Midbrain (tissue), 1 donor: ENCODE data around the gene EVA1C.
A peak's percentile ranks its signal among the peaks of the same experiment; 100 is the strongest.
"Not testable (repeated sequence)": the region's sequence is repeated elsewhere in the genome, so short reads cannot be mapped to it uniquely, and the experiment has no call there.

Source experiments
- DNase-seq: peaks from one replicate; lab custom pipeline; 2025; lab: John Stamatoyannopoulos, UW

Gene EVA1C, protein sequence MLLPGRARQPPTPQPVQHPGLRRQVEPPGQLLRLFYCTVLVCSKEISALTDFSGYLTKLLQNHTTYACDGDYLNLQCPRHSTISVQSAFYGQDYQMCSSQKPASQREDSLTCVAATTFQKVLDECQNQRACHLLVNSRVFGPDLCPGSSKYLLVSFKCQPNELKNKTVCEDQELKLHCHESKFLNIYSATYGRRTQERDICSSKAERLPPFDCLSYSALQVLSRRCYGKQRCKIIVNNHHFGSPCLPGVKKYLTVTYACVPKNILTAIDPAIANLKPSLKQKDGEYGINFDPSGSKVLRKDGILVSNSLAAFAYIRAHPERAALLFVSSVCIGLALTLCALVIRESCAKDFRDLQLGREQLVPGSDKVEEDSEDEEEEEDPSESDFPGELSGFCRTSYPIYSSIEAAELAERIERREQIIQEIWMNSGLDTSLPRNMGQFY

DNA sequence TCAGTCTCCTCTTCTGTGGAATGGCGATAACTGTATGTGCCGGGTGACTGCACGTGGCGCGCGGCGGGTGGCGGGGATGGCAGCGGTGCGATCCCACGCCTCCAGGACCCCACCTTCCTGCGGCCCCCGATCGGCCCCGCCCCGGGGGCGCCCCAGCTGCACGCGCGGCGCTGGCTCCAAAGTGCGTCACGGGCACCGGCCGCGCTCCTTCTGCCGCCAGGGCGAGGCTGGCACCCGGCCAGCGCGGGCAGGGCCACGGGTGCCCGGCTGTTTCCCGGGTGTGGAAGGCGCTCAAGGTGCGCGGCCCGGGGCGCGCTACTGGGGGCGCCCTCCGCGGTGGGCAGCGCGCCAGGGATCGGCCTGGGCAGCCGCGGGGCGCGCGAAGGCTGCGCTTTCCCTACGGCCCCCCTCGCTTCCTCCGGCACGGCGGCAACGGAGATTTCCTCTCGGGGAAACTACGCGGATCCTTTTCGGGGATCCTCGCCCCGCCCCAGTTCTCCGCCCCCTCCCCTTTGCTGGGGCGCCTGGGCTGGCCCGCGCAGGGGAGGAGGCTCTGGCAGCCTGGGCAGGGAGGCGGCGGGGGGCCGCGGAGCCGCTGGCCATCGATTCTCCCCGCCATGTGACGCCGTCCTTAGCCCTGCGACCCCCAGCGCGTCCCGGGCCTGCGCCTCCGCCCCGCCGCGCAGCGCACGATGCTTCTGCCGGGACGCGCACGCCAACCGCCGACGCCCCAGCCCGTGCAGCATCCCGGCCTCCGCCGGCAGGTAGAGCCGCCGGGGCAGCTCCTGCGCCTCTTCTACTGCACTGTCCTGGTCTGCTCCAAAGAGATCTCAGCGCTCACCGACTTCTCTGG, at the start of gene EVA1C:
Gene EVA1C (plus strand): TSS at position 545 of the 853 bp plus-strand sequence. CDS start 148 bp downstream, at position 693.
- DNase-seq, result peak; percentile 52

DNA sequence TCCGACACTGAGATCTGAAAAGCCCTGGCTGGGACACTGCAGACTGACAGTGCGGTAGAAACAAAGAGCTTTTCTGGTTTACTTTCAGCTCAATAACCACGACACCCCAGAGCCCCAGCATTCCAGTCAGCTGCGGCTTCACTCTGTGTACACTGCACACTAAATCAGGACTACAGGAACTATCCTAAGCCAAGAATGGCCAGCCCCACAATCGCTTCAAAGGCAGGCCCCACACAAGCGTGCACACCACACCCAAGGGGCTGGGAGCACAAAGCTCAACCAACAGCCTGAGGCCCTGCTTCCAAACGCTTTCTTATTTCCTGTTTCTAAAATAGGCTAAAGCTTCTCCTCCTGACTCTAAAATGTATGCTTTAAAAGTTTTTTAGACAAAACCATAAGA, 48.1 kb upstream of the EVA1C start:
- DNase-seq, result peak; percentile 19

DNA sequence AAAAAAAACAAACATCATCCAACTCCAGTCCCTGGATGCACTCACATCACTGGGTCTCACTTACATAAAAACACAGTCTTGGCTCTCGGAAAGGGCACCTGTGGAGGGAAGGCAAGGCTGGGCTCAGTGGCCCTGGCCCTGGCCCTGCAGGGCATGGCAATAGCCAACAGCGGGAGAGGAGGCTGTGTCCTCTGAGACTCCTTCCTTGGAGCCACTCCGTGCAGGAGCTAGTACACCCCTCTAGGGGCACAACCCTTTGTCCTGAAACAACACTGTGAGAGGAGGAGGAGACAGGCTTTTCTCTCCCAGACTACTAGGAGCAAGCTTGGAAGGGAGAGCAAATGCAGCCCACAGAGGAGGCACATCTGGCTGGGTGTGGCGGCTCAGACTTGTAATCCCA, 47.7 kb upstream of the EVA1C start:
- DNase-seq, result no peak

DNA sequence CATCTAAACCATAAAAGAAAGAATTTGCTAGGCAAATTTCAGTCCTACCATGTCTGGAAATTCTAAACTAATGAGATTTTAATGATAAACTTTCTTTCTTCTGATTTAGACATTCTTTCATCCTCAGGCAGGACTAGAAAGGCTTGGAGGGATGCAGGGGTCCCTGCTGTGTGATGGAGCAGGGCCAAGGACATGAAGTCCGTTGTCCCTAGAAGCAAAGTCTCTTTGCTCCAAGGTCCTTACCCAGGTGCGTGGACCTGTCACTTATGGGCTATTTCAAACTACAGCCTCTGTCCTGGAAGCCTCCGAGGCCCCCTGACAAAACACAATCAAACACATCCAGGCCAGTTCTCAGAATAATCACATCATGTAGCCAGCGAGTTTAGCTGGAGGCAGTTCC, 46.3 kb upstream of the EVA1C start:
- no peak for DNase-seq

DNA sequence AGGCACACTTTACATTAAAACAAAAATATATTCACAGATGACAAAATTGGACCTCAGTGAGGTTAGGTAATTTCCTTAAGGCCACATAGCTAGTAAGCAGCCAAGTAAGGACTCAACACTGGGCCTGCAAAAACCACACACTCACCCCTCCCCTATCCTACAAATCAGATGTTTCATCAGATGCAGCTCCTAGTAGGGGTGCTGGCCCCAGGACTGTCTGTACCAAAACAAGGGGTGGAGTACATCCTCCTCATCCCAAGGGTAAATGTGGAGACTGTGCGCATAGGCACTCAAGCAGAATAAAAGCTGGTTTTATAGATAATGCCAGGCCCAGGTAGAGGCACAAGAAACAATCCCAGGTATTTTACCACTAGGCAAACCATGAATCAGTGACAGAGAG, 45.3 kb upstream of the EVA1C start:
- DNase-seq, result no peak

DNA sequence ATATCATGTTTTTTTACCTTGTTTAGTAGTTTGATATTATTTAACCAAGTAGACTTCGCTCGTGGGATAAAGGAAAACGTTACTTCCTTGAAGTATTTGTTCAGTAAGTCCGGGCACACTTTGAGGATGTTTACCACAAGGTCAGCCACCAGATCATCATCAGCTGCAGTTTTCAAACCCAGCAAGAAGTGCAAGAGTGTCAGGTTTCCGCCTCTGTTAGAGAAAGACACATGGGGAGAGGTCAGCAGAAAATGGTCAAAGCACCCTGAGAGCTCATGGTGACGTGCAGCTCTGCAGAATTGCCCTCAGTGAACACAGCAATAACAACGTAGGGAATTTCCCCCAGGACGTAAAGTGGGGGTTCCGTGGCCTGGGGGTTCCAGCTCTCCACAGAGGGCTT, 44.1 kb upstream of the EVA1C start:
- no peak for DNase-seq

DNA sequence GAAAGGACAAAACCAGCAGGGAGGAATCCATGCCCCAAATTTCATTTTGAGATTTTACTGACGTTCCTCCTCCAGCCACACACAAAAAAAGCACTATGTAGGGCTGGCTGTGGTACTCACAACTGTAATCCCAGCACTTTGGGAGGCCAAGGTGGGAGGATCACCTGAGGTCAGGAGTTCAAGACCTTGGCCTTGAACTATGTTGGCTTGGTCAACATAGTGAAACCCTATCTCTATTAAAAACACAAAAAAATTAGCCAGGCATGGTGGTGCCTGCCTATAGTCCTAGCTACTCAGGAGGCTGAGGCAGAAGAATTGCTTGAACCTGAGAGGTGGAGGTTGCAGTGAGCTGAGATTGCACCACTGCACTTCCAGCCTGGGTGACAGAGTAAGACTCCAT, 43.5 kb upstream of the EVA1C start:
- not testable (repeated sequence) for DNase-seq

DNA sequence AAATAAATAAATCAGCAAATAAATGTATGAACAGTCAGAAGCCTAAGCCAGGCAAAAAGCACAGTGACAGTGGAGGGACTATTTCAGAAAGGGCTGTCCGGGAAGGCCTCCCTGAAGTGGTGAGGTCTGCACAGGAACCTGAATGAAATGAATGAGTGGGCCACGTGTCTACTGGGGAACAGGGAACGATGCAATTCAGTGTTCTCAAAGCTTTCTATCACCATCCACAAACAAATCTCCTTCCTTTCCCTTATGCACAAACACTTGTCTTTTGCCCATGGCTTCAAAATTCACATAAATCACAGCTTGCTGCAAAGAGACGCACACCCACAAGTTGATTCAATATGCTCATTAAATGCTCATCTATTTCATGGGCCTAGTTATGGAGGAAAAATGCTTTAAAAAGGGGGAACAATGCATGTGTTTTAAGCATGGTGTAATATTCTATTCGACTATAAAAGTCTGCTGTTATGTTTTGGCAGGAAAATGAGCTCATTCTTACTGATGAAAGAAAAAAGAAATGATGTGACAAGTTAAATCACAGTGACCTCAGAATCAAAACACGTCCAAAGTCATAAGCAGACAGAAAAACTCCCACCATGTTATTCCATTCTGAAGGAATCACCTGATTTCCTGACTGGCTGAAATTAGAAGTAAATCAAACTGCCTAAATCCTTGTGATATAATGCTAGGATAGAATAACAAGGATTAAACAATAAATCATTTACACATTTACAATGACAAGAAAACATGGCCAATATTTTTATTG, 41.3 kb upstream of the EVA1C start:
- DNase-seq, result no peak

DNA sequence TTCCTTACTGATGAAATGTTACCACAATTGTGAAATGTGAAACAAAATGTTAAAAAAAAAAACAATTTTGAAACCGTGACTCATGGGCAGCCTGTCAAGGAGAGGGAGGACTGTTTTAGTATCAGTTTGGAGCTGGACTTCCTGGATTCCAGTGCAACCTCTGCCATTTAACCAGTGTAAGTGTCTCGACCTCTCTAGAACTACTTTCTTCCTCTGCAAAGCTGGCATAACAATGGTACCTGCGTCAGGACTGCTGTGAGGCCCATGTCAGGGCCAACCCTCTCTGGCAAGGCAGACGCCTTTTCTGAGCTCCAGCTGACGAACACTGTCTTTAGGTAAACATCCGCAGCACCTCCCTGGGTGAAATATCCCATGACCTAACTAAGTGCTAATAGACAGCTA, 40.6 kb upstream of the EVA1C start:
- no peak for DNase-seq

DNA sequence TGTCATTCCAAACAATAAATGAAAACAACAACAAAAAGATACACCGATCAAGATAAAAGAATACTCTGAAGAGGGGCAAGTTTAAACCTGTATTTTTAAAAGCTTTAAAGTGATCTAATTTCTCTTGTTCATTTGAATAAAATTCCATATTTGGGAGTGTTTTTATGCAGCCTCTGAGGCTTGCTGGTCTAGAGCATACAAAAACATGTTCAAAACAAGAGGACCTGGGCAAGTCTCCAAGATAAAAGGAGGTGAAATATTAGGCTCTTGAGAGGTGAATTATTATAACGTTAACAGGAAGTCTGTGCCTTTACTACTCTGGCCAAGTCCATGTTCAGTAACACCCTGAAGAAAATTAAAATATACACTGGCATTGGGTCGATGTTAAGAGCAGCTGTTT, 39.8 kb upstream of the EVA1C start:
- no peak for DNase-seq

DNA sequence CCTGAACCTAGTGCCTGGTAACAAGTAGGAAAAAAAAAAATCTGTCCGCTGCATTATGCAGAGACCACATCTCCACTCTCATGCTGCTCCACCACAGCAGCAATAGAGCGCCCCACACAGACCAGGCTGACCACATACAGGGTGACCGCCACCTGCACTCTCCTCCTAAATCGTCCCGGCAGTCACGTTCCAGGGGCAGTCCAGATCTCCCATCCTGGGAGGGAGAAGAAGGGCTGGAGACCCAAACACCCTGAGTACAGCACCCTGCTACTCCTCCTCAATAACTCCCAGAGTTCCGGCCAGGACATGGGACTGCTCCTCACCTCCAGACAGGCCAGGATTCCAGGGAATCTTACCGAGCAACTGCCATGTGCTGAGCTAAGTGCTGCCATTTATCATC, 35.0 kb upstream of the EVA1C start:
- DNase-seq, result no peak

DNA sequence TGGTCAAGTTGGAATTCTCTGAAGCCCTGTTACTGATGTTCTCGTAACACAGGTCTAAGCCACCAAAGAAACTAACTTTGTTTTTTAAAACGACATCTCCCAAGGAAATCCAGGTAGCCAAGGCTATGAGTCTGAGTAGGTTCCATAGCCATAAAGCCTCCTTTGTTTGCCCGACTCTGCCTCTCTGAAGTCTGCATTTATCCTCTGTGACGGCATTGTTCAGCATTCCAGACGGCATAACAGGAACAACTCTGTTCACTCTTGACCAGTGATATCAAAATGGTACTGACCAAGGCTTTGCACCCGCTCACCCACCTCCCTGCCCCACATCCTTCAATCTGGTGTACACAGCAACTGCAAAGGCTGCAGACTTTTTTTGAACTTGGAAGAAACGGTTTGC, 34.5 kb upstream of the EVA1C start:
- peak; percentile 6 for DNase-seq

DNA sequence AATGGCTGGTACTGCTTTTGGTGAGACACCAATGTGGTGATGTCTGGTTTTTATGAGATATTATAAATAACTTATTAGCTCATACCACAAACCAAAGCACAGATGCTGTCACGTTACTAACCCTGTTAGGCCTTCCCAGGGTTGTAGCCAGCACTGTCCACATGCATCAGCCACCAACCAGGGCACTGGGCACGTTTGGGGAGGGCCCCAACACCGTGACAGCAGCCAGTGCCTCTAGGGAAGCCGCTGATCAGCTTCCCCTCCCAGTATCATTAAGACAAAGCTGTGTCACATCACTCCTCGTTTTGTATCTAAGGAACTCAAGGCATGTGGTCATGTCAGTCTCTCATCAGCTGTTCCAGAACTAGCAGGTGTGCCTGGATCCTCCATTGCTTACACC, 33.5 kb upstream of the EVA1C start:
- DNase-seq, result no peak

DNA sequence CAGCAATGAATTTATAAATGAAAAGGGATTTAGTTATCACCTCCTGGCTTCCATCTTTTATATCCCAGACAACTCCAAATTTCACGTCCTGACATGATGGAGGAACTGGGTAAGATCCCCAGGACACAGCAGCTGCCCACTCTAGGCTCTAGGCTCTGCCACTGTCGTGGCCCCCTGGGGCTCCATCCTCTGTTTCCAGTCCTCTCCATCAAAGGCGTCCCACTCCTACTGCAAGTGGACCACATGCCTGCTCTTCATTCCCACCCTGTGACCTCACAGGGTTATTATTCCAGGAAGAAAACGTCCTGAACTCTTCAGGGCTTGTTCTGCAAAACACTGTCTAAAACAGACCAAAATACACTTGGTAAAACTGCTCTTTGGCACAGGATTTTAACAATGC, 31.6 kb upstream of the EVA1C start:
- DNase-seq, result no peak

DNA sequence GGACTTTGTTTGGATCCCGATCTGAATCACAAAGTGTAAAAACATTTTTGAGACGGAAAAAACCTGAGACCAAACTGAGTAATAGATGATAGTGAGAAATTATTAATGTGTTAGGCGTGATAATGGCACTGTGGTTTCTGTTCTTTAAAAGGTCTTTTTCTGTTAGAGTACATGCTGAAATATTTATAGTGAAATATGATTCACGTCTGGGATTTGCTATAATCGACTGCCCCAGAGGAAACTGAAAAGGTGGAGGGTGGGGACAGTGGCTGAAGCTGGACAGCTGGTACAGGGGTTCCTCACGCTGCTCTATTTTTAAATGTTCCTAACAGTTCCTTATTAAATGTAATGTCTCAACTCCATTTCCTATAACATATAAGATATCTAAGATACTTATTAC, 30.9 kb upstream of the EVA1C start:
- no peak for DNase-seq

DNA sequence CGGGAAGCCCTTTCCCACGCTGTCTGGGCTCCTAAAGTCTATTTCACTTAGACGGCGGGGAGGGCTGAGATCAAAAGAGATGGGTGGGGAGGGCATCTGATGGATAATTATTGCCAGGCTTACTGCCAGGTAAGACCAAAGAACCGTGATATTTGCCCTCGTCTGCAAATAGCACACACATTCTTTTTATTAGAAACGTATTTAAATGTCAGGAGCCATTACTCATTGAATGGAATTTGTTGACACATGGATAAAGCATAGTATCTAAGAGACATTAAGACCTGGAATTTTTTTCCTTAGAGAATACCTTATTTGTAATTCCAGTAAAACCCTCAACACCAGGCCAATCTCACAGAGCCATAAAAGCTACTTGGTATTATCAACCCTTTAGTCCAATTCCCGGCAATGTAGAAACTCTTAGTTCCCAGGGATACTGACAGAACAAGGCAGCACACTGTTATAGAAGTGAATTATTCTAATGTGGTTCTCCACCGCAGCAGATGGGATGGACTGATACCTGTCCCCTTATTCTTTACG, 30.3 kb upstream of the EVA1C start:
- DNase-seq, result no peak

DNA sequence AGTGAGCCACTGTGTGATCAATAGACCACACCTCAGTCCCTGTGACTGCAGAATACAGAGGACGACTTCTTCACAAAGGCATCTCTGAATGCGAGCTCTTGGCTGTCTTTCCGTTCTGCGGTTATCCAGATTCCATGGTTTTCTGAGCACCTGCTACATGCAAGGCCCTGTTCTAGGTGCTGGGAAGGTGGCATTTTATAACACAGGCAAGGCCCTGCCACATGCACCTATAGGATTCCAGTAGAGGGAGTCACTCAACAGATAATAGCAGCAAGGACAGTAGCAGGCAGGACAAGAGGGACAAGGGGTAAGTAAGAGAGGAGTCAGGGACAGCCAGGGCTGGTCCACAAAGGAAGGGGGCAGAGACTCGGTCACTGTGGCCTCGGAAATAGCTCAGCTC, 28.7 kb upstream of the EVA1C start:
- no peak for DNase-seq

DNA sequence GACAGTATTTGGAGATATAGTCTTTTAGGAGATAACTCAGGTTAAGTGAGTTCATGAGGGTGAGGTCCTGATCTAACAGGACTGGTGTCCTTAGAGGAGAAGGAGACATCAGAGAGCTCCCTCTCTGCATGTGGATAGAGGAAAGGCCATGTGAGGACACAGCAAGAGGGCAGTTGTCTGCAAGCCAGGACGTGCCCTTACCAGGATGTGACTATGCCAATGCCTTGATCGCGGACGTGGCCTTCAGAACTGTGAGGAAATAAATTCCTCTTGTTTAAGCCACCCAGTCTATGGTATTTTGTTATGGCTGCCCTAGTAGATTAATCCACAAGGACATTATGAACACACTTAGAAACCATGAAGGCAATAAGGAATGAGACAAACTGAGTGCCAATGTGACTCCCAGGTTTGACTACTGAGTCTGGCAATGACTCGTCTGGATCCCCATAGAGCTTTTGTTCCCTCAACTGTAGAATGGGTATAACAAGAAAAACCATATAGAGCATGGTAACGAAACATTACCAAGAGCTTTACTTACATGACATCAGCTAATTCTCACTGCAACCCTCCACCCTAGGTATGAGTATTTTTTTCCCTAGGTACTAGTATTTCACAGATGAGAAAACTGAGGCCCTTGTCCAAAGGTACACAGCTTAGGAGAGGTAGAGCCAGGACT, 26.2 kb upstream of the EVA1C start:
- DNase-seq, result no peak

DNA sequence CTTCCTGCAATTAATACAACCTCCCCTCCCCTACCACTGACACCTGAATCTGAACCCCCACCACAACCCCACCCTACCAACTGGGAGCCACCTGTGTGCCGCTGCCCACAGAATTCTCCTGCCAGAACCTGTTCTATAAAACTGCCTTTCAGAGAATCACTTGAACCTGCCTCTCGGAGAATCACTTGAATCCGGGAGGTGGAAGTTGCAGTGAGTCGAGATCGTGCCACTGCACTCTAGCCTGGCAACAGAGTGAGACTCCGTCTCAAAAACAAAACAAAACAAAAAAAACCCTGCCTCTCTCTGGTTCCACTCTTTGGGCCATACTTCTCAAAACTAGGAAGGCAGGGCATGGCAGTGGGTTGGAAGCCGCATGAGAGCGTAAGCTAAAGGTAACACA, 25.4 kb upstream of the EVA1C start:
- DNase-seq, result no peak

DNA sequence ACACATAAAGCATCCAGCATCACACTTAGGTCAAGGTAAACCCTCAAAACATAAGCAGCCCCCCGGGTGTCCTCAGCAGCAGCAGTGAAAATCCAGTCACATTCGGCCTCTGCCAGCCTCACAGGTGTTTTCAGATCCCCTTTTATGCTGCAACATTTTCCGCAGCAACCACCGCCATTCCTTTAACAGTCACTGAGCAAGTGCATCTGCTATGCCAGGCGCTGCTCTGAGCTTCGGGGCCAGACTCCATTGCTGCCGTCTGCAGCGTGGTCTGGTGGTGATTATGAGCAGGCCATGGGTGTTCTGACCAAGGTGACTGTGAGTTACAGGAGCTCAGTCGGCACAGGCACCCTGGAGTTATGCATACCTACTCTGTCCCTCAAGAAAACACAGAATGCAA, 24.2 kb upstream of the EVA1C start:
- DNase-seq, result no peak

DNA sequence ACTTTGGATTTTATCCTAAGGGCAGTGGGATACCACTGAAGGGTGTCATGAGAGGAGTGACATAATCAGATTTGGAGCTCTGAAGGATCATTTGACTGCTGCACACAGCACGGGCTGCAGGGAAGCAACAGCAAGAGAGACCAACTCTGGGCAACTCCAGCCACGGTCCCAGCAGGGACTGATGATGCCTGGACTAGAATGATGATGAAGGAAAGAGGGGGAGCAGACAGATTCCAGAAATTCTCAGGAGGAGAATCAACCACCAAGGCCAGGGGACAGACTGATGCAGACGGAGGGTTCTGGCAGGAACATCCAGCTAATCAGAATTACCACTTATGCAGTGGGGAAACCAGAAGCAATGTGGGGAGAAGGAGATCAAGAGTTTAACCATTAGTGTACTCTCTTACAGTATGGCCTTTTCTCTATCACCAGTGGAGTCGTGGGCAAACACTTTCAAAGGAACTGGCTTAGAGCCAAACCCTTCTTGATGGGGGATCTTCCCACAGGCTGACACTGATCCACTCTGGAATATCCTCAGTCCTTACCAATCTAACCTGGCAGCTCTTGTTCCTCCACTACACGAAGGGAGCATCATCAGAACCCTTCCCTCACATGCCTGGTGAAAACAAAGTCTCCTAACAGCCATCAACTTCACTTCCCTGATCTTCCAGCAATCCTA, 23.0 kb upstream of the EVA1C start:
- DNase-seq, result no peak
